ENCODE measurements around the gene COLEC12.

DNA sequence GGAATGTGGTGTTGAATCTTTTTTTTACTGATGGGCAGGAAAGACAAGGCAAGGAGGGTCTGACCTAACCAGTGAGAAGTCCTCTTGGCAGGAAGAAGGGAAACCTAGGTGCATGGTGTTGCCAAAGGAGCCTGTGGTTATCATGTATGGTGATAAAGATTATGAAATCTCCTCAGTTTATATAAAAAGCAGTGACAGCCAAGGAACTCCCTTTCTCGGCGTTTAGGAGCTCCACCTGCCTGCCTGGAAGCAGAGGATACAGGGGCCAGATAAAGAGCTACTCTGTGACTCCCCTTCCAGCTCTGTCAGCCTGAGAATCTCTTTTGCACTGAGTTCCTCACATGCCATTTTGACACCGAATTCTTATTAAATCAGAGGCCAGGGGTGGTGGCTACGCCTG, 26.1 kb downstream of the COLEC12 start:
- TF ChIP-seq, protein P1, sequence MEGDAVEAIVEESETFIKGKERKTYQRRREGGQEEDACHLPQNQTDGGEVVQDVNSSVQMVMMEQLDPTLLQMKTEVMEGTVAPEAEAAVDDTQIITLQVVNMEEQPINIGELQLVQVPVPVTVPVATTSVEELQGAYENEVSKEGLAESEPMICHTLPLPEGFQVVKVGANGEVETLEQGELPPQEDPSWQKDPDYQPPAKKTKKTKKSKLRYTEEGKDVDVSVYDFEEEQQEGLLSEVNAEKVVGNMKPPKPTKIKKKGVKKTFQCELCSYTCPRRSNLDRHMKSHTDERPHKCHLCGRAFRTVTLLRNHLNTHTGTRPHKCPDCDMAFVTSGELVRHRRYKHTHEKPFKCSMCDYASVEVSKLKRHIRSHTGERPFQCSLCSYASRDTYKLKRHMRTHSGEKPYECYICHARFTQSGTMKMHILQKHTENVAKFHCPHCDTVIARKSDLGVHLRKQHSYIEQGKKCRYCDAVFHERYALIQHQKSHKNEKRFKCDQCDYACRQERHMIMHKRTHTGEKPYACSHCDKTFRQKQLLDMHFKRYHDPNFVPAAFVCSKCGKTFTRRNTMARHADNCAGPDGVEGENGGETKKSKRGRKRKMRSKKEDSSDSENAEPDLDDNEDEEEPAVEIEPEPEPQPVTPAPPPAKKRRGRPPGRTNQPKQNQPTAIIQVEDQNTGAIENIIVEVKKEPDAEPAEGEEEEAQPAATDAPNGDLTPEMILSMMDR (IDR thresholded peaks at IDR 0.05), result no peak
- no peak for TF ChIP-seq POLR2A (IDR thresholded peaks at IDR 0.05)
